ENCODE results near the gene VPS18.
A peak's percentile ranks its signal among the peaks of the same experiment; 100 is the strongest.

The VPS18 gene

DNA sequence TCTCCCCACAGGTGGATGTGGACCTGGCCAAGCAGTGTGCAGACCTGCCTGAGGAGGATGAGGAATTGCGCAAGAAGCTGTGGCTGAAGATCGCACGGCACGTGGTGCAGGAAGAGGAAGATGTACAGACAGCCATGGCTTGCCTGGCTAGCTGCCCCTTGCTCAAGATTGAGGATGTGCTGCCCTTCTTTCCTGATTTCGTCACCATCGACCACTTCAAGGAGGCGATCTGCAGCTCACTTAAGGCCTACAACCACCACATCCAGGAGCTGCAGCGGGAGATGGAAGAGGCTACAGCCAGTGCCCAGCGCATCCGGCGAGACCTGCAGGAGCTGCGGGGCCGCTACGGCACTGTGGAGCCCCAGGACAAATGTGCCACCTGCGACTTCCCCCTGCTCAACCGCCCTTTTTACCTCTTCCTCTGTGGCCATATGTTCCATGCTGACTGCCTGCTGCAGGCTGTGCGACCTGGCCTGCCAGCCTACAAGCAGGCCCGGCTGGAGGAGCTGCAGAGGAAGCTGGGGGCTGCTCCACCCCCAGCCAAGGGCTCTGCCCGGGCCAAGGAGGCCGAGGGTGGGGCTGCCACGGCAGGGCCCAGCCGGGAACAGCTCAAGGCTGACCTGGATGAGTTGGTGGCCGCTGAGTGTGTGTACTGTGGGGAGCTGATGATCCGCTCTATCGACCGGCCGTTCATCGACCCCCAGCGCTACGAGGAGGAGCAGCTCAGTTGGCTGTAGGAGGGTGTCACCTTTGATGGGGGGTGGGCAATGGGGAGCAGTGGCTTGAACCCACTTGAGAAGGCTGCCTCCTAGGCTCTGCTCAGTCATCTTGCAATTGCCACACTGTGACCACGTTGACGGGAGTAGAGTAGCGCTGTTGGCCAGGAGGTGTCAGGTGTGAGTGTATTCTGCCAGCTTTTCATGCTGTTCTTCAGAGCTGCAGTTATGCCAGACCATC is 8.6 kb downstream of the VPS18 start:
- no peak for DNase-seq

DNA sequence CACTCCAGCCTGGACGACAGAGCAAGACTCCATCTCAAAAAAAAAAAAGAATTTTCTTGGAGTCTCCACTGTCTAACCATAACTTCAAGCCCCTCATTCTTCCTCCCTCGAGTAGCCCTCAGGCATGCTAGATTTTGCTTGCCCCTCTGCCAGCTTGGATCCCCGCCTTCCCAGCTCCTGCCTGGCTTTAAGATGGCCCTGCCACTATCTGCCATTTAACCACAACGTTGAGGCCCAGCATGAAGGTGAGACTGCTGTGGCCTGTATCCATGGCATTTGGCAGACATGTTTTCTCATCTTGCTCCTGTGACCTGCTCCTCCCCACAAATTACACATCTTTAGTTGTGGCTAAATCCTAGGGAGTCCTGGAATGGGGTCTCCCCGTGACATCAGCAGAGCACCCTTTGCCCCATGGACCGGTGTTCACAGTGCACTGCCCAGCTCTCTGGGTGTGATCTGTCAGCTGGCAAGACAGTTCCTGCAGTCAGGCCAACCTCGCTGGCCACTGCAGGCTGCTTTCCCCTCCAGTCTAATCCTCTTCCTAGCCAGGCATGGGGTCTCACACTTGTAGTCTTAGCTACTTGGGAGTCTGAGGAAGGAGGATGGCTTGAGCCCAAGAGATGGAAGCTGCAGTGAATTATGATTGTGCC is 10.4 kb downstream of the VPS18 start:
- no peak for DNase-seq

DNA sequence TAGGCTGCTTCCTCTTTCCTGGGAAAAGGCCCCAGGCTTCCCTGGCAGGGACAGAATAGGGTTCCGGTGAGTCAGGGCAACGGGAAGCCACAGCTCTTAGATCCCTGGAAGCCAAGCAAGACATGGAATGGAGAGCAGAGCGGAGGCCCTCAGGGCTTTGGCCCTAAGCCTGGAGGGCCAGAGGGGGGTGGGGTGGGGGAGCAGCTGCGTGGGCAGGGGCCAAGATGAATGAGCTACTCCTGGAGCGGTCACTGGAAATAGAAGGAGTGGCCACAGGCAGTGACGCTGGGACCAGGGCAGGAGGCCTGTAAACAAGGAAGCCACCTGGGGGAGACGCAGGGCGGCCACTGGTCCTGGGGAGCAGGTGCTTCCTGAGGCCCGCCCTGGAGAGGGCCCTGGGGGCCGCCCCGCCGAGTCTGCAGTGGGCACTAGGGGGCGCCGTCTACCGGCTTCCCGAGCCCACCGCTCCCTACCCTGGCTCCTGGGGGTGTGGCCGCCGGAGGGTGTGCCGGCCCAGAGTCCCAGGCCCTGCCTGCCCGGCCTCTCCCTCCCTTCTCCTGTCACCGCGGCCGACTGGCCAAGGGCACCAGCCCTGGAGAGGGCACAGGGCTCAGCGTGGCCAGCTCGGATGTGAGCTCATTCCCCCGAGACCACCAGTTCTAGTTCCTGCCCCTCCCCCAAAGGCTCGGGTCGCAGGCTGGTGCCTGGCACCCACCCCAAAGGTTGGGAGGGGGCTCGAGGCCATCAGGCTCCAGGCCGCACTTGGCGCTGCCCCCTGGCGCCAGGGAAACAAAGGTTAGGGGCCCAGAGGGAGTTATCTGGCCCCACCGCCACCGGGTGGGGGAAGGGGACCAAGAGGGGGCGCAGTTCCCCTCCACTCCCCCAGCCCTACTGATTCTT is 12.1 kb downstream of the VPS18 start:
- peak; percentile 96 for DNase-seq

DNA sequence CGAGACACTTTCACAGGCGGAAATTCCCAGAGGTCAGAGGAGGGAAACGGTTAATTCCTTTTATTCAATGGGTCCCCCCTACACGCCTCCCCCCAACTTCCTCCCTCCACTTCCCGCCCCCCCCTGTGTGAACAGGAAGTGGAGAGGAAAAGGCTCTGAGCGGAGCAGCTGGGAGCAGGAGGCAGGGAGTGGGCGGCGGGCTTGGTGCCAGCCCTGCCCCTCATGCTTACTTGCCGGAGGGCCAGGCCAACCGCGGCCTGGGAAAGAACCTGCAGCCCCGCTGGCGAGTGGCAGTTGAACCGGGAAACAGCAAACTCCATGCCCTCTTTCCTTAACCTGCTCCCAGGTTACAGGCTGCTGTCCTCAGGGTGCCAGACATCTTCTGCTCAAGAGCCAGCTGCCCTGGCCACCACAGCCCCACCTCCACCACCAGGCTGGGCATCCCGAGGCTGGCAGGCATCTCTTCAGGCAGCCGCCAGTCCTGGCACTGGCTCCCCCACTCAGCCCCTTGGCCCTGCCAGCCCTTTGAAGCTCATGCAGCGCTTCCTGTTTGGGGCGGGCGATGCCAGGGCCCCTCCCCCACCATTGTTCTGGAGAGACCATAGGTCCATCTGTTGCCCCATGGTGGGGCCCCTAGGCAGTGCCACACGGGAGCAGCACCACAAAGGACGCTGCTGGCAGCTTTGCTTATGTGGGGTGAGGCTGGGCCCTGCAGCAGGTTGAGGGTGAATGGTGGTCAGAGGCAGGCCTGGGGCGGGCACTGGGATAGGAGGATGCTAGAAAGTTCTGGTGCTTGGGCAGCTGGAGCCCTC is 12.9 kb downstream of the VPS18 start:
- no peak for DNase-seq

DNA sequence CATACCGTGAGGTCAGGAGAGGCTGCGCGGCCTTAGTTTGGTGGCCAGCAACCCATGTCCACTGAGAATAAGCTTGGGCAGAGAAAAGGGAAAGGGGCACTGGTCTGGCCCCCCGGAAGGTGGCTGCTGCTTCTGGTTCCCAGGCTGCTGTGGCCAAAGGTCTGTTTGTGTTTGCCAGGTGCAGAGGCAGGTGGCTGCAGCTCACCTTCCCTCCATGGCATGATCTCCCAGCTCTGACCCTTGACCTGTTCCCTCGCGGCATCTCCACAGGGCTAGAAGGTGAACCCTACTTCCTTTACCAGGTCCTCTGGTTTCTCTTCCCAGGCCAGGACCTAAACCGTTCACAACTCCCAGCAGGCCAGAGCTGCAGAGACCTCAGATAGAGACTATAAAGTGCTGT is 13.8 kb downstream of the VPS18 start:
- no peak for DNase-seq

DNA sequence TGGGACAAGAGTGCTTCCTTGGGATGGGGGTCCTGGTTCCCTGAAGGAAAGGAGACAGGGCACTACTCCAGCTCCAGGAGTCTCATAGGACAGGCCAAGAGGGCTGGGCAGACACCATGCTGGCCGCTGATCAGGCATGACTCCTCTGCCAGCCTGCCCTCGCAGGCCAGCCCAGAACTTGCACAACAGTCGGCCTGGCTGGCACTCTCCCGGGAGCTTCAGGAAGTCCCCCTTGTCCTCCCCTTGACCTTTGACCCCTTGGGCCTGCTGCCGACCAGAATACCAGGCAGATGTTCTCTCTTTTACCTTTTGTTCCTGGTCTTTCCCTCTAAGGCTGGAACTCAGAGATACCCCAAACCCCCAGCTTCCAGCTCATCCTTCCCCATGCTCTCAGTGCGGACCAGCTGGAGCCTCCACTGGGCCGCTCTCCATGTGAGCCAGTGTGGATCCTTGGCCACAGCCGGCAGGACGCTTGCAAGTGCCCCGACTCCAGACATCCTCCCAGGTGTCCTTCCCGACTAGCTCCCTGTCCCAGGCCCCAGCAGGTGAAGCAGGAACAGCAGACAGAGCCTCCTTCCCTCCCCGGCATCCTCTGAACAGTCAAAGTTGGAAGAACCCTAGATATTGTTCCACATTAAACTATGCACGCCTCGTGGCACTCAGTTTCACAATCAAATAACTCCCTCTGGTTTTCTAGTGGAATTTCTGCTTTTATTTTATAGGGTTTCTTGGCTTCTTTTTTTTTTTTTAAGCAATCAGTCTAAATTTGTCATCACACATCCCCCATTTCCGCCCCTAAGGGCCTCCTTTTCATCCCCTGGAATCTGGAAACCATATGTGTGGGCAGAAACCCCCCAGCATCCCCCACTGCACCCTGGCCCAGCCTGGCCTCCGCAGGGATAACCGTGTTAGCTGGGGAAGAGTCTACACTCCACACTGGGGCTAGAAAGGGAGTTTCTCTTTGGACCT is 15.7 kb downstream of the VPS18 start:
- DNase-seq, result no peak

DNA sequence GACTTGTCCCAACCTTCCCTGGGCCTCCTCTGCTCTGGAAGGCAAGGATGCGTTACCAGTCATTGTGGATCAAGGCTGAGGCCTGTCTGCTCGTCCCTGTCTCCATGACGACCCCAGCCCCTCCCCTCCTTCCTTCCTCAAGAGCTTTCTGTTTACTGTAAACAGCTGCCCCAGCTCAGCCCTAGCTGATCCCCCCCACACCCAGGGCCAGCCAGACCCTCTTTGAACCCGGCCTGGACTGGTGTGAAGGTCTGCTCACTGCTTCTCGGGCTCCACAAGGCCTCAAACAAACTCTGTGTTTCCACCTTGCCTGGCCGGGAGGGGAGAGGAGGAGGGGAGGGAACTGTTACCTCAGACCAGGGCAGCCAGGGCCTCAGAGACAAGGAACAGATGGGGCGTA is 16.9 kb downstream of the VPS18 start:
- DNase-seq, result no peak

DNA sequence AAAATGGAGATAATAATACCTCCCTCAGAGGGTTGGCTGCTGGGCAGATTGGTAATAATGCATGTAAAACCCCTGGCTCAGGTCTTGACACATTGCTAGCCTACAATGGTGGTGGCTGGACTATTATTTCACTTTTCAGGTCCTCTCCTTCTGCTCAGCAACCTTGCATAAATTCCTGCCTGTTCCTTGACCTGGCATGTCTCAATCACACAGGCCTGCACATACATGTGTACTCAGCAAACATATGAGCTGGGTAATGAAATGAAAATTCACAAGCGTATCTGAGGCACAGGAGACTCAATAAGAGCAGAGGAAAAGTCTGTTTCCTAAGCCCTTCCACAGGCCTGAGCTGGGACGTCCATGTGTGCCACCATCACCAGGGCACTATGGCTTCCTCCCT is 17.4 kb downstream of the VPS18 start:
- DNase-seq, result no peak

DNA sequence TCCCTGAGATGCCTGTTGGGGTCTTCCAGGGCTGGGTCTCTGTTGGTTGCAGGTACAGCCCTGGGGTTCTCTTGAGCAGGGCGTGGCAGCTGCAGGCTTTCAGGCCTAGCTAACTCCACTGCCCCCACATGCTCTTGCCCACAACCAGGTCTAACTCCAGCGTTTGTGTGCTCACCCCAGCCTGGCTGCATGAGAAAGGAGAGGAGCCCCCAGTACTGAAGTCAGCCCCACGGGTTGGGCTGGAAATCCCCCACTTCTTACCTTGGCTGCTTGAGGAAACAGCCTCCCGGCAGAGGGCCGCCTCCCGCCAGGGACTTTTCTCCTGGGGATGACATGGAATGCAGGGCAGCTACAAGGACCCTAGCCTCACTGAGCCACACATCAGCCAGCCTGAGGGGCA is 18.2 kb downstream of the VPS18 start:
- no peak for DNase-seq

DNA sequence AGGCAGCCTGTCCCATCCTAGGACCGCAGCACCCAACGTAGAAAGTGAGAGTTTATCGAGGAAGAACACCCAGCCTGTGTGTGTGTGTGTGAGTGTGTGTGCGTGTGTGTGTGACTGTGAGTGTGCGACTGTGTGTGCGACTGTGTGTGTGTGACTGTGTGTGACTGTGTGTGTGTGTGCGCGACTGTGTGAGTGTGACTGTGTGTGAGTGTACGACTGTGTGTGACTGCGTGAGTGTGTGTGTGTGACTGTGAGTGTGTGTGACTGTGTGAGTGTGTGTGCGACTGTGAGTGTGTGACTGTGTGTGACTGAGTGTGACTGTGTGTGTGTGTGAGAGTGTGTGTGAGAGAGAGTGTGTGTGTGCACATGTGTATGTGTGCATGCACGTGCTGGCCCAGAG is 19.8 kb downstream of the VPS18 start:
- no peak for DNase-seq

DNA sequence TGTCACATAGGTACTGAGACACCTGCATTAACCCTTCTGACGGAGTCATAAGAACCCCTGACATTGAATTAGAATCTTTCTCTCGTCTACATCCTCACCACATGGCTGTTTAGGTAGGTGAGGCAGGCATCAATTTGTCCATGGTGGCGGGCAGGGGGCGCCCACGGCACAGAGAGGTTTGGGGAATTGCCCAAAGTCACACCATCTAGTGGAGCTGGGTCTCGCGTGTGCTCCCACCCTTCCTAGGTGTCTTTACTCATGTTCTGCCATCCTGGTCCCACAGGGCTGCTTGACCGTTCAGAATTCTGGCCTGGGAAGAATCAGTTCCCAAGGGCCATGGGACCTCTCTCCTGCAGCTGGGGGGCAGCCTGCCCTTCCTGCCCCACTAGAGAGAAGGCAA is 20.2 kb downstream of the VPS18 start:
- DNase-seq, result no peak

DNA sequence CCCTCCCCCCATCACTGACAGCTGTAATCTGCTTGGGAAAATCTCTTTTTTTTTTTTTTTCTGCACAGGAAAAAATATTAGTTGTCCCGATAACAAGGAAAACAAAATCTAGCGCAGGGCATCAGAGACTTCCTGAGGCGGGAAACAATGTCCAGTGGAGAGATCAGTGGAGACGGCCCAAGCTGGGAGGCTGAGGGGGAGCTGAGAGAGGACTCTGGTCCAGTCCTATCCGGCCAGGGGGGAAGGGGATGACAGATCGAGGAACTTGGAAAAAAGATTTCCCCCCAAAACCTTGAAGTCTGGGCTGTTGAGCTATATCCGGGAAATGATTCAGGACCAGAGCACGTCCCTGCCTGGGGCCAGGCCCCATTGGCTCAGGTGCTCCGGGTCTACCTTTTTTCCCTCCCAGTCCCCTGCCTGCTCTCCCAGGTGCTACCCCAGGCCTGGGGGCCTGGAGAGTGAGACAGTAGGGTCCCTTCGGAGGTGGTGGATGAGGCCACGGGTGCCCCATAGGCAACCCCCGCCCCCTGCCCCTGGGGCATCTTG is 20.9 kb downstream of the VPS18 start:
- DNase-seq, result no peak

DNA sequence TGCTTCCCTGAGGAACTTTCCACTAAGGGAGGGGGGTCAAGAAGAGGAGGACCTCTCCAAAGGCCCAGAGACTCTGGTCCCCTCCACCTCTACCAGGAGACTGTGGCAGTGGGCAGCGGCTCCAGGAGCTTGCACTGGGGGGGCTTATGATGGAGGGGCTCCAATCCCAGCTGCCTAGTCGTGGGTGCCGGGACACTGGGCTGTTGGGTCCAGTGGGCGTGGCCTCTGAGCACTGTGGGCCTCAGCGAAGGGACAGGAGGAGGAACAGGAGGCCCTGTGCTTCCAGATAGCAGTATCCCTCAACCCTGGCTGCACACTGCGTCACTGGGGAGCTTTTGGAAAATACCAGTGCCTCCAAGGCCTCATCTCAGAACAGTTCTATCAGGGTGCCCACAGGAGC is 21.4 kb downstream of the VPS18 start:
- DNase-seq, result no peak

DNA sequence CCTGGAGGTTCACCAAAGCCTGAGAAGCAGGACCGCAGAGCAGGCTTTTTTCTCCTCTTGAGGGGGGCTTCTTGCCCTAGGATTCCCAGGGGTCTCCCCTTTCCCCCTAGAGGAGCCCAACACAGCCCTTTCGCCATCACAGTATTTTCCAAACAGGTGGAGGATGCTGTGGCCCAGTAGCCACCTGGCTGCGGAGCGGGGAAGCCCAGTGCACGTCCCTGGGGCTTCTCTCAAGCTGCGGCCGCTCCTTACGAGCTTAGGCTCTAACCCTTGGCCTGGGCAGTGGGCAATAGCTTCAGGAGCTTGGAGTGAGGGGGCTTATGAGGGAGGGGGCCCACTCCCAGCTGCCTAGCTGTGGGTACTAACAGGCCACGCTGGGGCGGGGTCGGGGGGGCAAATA is 23.3 kb downstream of the VPS18 start:
- DNase-seq, result no peak

DNA sequence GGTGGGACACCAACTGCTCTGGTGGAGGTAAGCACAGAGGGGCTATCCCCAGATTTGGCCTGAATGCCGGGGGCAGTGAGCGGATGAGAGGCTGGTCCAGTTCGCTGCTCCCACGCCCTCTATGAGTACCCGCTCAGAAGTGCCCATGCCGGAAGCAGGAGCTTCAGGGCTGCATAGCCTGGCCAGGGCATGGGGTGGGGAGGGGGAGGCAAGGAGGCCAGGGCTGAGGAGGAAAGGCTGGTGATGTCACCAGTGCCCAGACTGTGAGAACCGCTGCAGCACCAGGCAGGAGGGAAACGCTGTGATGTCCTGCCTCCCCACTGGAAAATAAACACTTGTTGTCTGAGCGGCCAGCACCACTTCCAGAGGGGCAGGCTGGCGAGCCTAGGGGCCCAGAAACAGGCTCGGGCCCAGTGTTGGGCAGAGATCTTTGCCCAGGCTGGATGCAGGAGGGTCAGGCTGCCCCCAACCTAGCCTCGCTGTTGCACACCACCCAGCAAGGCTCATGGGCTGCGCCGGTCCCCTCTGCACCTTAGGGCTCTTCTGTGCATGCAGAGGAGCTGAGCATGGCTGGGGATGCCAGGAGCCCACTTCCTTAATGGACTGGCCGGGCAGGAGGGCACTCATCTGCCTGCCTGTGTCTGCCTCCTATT is 24.0 kb downstream of the VPS18 start:
- DNase-seq, result no peak

DNA sequence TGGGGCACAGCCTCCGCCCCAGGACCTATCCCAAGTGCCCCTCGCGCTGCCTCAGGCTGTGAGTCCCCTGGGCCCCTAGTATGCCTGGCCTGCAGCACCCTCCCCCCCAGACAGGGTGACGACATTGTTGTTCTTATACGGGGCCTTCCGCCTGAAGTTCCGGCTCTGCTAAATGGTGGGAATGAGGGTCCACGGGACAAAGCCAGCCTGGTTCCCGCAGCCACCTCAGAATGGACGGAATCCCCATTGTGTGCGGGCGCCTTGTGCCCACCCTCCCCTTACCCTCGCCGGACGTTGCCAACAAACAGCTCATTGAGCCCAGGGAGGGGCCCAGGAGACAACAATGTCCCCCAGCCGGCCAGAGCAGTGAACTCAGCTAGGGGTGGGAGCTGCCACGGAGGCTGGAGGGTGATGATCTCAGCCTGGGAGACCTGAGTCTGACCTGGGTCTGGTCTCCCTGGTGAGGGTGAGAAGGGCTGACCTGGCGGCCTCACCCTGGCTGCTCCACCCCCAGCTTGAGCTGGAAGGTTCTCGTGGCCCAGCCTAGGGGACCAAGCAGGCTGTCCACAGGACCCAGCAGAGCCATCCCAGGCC is 24.6 kb downstream of the VPS18 start:
- DNase-seq, result no peak

DNA sequence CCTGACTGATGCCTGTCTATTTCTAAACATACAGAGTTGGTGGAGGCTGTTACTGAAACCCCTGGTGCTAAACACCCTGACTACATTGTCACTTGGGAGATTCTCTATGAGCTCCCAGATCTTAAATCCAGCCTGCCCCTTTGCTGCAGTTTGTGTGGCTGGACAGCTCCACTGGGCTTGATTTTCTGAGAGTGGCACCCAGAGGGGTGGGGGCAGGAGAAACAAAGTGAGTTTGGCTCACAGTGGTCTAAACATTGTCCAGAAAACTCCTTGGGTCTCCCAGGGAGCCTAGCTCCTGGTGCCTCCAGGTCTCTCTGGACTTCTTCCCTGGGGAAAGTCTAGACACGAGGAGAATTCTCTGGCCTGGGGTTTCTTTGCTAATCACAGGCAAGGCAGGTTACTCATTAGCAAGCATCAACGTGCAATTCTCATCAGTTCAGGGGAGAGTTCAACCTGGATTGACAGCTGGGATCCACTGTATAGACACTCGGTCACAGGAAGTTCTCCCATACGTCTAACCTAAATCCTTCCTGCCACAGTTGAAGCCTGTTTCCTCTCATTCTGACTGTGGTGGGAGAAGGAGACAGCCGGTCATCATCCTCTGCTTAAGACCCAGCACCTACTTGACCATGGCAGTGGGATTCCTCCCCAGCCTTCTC is 27.8 kb downstream of the VPS18 start:
- no peak for DNase-seq

DNA sequence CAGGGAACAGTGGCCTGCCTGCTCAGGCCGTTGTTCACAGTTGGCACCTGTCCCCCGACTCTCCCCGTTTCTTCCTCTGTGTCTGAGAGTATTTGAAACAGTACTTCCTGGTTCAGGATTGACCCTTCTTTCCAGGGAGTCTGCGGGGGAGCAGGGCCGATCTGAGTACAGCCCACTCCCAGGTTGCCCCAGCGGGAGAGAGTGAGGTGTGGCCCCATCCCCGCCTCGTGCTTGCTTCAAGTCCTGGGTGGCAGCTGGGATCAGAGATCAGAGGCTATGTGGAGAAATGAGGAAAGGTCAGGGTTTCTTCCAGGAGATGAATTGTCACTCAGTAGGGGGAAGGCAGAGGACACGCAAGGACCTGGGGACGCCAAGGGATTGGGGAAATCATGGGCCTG is 28.4 kb downstream of the VPS18 start:
- no peak for DNase-seq

DNA sequence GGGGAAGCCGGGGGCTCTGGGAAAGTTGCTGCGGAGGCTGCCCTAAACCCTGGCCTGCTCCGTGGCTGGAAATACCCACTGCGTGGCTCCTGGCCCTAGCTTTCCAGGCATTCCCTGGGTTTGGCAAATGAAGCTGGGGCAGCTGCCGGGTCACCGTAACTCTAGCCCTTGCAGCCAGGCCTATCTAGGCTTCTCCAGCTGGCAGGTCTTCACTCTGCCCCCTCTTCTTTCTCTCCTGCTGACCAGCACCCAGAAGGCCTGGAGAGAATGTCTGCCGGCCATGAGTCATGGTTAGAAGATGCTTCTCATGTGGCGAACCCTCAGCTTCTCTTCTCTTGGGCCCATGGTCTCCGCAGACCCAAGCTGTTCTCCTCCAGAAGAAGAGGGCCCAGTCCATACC is 29.3 kb downstream of the VPS18 start:
- no peak for DNase-seq

DNA sequence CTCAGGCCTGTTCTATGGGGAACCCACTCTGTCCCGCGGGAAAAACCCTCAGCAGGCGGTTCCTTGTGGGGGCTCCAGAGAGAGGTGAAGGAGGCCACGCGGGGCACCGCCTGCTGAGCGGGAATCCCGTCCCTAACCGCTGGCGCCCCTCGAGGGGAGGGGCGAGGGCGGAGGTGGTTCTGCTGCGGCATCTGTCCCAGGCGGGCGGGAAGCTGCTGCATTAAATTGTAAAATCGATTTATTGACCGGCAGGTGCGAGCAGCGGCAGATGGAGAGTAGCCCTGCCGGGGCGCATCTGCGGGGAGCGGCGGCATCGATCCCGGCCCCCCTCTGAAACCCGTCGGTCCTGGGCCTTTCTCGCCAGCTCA is 31.2 kb downstream of the VPS18 start:
- DNase-seq, result no peak

Data from HCEC 1CT (cell line).